Muscle layer of colon (tissue), 2 donors: ENCODE data around the gene ARL6IP5.

Source experiments
- H3K27ac ChIP-seq: one replicate; pipeline ENCODE4 v1.7.0; 2013; ENCODE audit warnings: low read depth, mild to moderate bottlenecking, low read length, moderate library complexity
- H3K27me3 ChIP-seq, 2 donors: one replicate each; pipeline ENCODE4 v1.7.0; 2013; ENCODE audit warnings: low read length in 2 of 2, mild to moderate bottlenecking in 2 of 2; ENCODE audit not compliant: insufficient read depth in 2 of 2, control insufficient read depth in 1 of 2
- H3K36me3 ChIP-seq: one replicate; pipeline ENCODE4 v1.7.0; 2013; ENCODE audit warnings: mild to moderate bottlenecking, low read length; ENCODE audit not compliant: insufficient read depth
- H3K4me1 ChIP-seq: one replicate; pipeline ENCODE4 v1.7.0; 2013; ENCODE audit warnings: mild to moderate bottlenecking, low read length; ENCODE audit not compliant: insufficient read depth
- H3K4me3 ChIP-seq, 2 donors: one replicate each; pipeline ENCODE4 v1.7.0; 2013; ENCODE audit warnings: low read length in 2 of 2, low read depth in 1 of 2, mild to moderate bottlenecking in 1 of 2, moderate library complexity in 1 of 2
- H3K9ac ChIP-seq: one replicate; pipeline ENCODE4 v1.7.0; 2013; ENCODE audit warnings: low read length
- H3K9me3 ChIP-seq: one replicate; pipeline ENCODE4 v1.7.0; 2013; ENCODE audit warnings: mild to moderate bottlenecking, low read length
- donor health status: abdominal sarcoma.
- donor health status: Adenocarcinoma of cecum.

The ARL6IP5 gene

DNA sequence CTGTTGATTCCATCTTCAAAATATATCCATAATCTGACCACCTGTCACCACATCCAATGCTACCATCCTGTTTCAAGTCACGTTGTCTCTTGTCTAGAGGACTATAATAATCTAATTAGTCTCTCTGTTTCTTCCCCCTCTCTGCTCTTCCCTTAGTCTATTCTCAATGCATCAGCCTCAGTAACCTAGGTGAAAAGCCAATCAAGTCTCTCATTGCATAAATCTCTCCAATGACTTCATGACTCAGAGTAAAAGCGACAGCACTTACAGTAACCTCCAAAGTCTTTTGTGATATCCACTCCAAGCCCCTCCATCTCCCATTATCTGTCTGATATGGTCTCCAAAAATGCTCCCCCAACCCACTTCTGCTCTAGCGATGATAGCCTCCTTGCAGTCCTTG lies 11.8 kb upstream of the ARL6IP5 start:
- Histone ChIP-seq H3K9ac (no peak overlapping the region), H3K9me3 (no peaks in the 10 kb centered on the region), H3K27me3 (no peaks in the 10 kb centered on the region), H3K27ac (no peak overlapping the region), H3K4me3 (no peak overlapping the region), H3K4me1 (no peaks in the 10 kb centered on the region), H3K36me3 (peaks cover 8% of the 10 kb centered on the region)

DNA sequence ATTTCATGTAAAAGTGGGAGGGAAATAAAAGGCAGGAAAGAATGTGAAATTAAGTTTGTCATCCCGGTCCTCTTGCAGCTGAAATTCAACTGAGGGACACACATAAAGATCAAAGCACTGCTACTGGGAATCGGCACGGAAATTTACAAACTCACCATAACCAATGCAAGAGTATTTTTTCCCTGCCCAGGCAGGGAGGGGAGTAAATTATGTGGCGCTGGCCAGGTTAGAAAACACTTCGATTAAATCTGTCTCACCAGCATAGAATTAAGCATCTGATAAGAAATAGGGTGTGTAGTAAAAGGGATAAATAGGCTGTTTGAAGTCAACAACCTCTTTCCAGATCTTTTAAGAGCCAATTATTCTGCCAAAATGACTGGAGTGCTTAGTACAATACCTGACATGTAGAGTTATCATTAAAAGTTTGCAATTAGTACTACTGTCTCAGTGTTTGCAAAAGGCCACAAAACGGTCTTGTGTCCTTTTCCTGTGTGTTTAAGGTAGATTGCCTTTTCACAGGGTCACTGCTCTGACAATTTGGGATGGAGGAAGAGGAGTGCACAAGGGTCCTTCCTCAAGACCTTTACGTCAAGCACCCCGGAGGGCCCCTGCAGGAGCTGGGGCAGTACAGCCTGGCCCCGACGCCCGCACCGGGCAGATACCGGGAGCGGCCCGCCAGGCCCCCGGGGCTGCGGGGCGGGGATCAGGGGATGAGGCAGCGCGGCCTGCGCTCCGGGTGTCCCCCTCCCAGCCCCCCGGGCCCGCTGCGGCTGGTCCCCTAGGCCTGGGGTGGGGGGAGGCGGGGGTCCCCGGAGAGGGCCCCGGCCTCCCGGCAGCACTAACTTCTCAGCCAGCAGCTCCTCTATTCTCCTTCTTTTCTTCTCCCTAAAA lies 5.2 kb upstream of the ARL6IP5 start:
- Histone ChIP-seq H3K4me1 (peaks cover 30% of the 10 kb centered on the region), H3K4me3 (peak overlapping the region; percentile 49 to 71)

DNA sequence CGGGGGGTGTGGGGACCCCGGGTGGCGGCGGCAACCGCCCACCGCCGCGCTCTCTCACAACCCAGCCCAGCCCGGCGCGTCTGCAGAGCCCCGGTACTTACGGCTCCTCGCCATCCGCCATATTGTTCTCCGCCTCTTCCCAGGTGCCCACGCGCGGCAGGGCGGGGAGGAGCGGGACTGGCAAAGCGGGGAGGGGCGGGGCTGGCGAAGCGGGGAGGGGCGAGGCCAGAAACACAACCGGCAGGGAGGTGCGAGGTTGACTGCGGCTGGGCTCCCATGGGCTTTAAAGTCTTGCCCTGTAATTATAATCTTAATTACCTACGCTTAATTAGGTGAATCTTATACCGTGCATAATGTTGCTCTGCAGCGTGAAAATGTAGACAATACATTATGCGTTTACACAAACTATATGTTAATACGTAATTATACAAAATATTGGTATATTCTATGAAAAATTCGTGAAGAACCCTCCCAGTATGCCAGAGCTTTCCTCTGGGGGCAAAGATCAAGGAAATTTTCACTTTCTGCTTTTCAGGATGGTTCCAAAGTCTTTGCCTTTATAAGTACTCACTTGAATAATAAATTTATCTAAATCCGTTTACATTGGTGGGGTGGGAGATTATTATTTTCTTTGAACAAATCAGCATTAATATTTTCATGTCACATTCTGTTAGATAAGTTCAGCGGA lies 4.4 kb upstream of the ARL6IP5 start, which contains the start of gene UBA3:
TSS of gene UBA3 (minus strand) at position 133 of the 688 bp plus-strand sequence. CDS start at position 121, 12 bp downstream.
- H3K9me3 ChIP-seq = no peaks in the 10 kb centered on the region
- H3K27me3 ChIP-seq = no peaks in the 10 kb centered on the region
- no peaks in the 10 kb centered on the region for H3K36me3 ChIP-seq
- peak within 1 kb of the TSS; percentile 74 for H3K27ac ChIP-seq
- peak within 1 kb of the TSS; percentile 31 for H3K9ac ChIP-seq
- peak within 1 kb of the TSS; percentile 49 to 71 for H3K4me3 ChIP-seq
- H3K4me1 ChIP-seq = peaks cover 32% of the 10 kb centered on the region

More for the DNA sequence above, 5.2 kb upstream of the ARL6IP5 start:
- peak overlapping the region; percentile 74 for H3K27ac ChIP-seq
- no peaks in the 10 kb centered on the region for H3K36me3 ChIP-seq
- H3K9ac ChIP-seq = peak overlapping the region; percentile 31
- no peaks in the 10 kb centered on the region for H3K27me3 ChIP-seq
- H3K9me3 ChIP-seq = no peaks in the 10 kb centered on the region

DNA sequence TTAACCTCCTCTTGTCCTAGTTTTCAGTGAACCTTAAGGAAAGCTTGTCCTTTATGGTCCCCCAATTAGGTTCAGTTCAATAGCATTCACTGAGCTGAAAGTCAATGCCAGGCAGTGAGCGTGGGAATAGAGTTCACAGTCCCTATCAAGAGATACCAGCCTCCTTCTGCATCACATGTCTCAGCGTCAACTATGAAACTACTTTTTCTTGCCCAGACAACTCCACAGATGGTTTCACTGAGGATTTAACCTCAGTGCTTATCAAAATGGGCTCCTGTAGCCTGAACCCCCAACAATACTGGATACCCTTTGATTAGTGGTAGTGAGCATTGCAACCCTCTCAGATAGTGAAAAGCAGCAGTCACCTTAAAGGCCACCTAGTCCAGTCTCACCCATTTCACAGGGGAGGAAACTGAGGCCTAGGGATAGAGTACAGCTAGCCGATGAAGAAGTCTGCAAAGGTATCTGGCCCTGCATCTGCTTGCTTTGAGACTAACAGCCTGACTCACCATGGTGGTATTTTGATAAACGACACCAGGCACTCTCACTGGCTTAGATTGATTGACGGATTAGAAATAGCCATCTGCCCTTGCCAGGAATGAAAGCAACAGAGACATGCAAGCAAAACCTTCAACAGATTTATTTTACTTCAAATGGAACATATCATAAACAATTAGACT lies 3.0 kb upstream of the ARL6IP5 start:
- Histone ChIP-seq H3K9me3 (no peaks in the 10 kb centered on the region), H3K4me3 (no peak overlapping the region), H3K4me1 (peaks cover 32% of the 10 kb centered on the region), H3K27me3 (no peaks in the 10 kb centered on the region), H3K9ac (no peak overlapping the region), H3K27ac (no peak overlapping the region), H3K36me3 (no peaks in the 10 kb centered on the region)

DNA sequence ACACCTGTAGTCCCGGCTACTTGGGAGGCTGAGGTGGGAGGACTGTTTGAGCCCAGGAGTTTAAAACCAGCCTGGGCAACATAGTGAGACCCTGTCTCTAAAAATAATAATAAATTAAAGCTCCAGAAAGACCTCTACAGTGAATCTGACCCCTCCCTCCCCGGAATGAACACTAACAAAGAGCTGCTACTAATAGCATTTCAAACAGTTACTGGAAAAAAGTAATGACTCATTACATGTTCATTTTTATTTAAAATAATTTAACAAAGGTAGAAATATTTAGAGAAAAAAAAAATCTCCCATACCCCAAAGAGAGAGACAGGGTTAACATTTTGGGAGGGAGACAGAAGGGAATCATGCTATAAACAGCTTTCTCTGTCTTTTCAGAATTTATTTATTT lies 2.4 kb upstream of the ARL6IP5 start:
- Histone ChIP-seq H3K4me3 (no peak overlapping the region), H3K27ac (peak overlapping the region; percentile 28), H3K9me3 (no peaks in the 10 kb centered on the region), H3K27me3 (no peaks in the 10 kb centered on the region), H3K36me3 (no peaks in the 10 kb centered on the region), H3K4me1 (peaks cover 37% of the 10 kb centered on the region), H3K9ac (no peak overlapping the region)

DNA sequence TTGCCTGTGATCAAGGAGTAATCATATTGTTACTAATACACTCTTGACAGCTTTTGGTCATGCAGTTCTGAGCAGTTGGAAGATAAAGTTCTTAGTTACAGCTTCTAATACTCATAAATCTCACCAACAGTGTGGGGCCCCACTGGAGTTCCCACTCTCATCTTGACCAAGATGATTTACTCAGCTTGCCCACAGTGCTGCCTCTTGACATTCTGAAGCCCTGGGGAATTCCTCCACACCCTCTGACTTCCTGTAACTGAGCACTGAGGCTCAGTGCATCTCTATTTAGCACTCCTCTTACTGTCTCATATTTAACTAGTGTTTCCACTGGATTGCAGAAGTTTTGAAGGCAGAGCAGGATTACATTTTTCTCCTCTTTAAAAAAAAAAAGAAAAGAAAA lies 1.9 kb upstream of the ARL6IP5 start:
- H3K4me1 ChIP-seq = peaks cover 41% of the 10 kb centered on the region
- H3K27ac ChIP-seq = no peak overlapping the region
- H3K9ac ChIP-seq = no peak overlapping the region
- H3K36me3 ChIP-seq = no peaks in the 10 kb centered on the region
- H3K27me3 ChIP-seq = no peaks in the 10 kb centered on the region
- H3K4me3 ChIP-seq = no peak overlapping the region
- H3K9me3 ChIP-seq = no peaks in the 10 kb centered on the region

DNA sequence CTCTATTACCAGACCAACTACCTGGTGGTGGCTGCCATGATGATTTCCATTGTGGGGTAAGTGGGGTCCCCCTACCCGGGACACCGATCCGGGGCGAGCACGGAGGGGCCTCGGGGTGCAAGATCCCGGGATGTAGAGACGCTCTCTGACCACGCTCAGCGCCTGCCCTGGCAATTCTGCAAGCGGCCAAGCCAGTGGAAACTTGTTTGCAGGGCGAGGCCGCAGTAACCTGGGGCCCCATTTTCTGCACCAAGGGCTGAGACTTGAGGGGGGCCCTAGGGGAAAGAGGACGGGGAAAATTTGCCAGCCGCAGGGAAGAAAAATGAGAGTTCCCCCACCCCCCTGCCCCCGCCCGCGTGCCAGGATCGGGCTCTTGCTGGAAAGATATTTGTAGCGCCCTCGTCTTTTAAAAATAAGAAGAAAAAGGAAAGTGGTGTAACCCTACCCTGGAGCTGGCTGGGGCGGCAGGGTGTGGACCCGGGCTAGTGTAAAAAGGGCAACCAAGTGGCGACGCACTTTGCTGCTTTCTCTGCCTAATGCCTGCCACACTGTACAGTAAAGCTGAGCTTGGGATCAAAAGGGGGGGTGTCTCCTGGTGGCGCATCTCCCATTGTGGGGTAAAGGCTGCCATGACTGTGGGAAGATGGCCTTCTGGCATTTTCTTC lies 563 bp downstream of the ARL6IP5 start:
- Histone ChIP-seq H3K4me3 (peak overlapping the region; percentile 76 to 90), H3K4me1 (peaks cover 51% of the 10 kb centered on the region), H3K27me3 (no peaks in the 10 kb centered on the region), H3K36me3 (no peaks in the 10 kb centered on the region), H3K9ac (peak overlapping the region; percentile 90), H3K27ac (peak overlapping the region; percentile 99), H3K9me3 (no peaks in the 10 kb centered on the region)

DNA sequence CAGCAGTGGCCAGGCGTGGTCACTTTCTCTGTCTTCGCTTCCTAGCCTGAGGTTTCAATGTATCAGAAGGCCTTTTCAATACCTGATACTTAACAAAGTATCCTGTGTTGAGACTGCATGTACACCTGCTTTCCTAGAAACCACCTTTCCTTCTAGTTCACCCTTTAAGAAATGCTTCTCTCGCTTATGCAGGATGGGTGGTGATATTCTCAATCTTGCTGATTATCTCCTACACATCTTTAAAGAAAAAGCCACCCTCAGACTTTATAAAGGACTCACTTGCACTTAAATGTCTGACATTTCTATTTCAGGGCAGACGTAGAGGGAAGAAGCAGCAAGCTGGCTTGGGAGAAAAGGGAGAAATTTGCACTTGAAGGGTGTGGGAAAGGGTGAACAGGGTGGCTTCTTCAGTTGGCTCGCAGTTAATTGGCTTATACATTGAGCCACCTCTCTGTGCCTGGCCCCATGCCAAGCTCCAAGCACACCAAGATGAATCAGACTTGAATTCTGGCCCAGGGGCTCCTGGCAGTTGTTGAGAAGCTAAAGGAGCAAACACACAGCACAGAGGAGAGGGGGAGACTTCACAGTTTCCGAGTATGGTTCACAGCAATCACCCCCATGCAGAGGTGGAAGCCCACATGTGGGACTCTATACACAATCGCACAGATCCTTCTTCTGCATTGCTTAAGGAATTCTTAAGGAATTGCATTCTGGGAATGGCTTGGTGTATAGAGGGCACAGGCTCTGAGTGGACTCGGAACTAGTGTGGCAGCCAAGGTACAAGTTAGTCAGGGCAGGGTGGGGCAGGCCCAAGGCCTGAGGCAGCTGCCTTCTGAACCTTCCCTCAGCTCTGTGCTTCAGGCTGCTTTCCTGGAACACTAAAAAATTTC lies 1.3 kb downstream of the ARL6IP5 start:
- Histone ChIP-seq H3K36me3 (no peaks in the 10 kb centered on the region), H3K27me3 (no peaks in the 10 kb centered on the region)

DNA sequence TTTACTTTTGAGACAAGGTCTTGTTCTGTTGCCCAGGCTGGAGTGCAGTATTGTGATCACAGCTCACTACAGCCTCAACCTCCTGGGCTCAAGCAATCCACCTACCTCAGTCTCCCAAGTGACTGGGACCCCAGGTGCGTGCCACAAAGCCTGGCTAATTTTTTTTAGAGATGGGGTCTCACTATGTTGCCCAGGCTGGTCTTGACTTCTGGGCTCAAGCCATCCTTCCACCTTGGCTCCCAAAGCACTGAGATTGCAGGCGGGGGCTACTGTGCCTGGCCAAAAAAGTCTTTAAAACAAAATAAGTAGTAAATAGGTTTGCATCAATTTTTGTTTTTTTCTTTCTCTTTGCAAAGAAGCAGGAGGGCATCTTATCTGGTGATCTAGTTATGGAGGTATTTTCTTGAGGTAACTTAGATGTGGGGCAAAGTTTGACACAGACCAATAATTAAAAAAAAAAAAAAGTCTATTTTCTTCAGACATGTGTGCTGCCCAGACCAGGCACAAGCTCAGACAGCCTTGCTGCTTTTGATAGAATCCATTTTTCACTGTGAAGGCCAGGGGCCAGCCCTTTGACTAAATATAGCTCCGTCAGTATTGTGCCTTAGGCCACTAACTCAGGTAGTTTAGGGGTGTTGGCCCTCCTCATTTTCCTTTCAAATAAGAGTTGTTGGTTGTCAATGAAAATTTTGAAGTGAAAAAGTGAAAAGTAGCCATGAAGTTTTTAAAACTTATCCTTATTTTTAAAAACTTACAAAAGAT lies 2.5 kb downstream of the ARL6IP5 start:
- Histone ChIP-seq H3K36me3 (no peaks in the 10 kb centered on the region), H3K9ac (no peak overlapping the region), H3K9me3 (no peaks in the 10 kb centered on the region), H3K27ac (peak overlapping the region; percentile 99), H3K4me1 (peaks cover 65% of the 10 kb centered on the region), H3K4me3 (peak overlapping the region in 1 of 2 donors; percentile 76), H3K27me3 (no peaks in the 10 kb centered on the region)

More for the DNA sequence above, 1.3 kb downstream of the ARL6IP5 start:
- Histone ChIP-seq H3K9me3 (no peaks in the 10 kb centered on the region), H3K4me1 (peaks cover 54% of the 10 kb centered on the region), H3K9ac (peak overlapping the region; percentile 90), H3K4me3 (peak overlapping the region; percentile 76 to 90), H3K27ac (peak overlapping the region; percentile 99)

DNA sequence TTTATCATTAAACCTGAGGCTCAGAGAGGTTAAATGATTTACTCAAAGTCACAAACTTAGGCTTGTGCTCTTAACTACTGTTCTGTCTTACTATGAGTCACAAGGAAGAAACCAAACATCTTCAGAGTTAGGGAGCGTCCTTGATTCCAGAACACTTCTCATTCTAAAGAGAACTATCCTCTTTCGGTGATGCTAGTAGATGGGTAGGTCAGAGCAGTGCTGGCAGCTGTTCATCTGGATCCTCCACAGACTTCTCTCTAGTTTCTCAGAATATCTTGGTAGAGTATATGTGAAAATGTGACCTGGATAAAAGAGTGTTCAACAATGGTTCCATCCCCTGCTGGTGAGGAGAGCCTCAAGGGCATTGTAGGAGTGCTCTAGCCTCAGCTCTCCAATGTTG lies 3.3 kb downstream of the ARL6IP5 start:
- Histone ChIP-seq H3K9me3 (no peaks in the 10 kb centered on the region), H3K4me3 (peak overlapping the region in 1 of 2 donors; percentile 3), H3K27ac (no peak overlapping the region), H3K36me3 (no peaks in the 10 kb centered on the region), H3K9ac (no peak overlapping the region), H3K27me3 (no peaks in the 10 kb centered on the region), H3K4me1 (peaks cover 74% of the 10 kb centered on the region)
